ENCODE data around the gene PRKD2.

The PRKD2 gene

GRCh38 chr19:46661735-46662592 is 55.0 kb downstream of the PRKD2 start:
- DNase-seq (ENCODE audit: low read depth in 2 of 2), result peak; percentile 51 to 65

GRCh38 chr19:46661020-46661731 is 55.7 kb downstream of the PRKD2 start, which contains the start of gene DACT3:
Gene DACT3 (minus strand): TSS chr19:46661182. CDS start chr19:46661064, 118 bp downstream.
- DNase-seq (ENCODE audit: low read depth in 2 of 2), result peak; percentile 100

DNA sequence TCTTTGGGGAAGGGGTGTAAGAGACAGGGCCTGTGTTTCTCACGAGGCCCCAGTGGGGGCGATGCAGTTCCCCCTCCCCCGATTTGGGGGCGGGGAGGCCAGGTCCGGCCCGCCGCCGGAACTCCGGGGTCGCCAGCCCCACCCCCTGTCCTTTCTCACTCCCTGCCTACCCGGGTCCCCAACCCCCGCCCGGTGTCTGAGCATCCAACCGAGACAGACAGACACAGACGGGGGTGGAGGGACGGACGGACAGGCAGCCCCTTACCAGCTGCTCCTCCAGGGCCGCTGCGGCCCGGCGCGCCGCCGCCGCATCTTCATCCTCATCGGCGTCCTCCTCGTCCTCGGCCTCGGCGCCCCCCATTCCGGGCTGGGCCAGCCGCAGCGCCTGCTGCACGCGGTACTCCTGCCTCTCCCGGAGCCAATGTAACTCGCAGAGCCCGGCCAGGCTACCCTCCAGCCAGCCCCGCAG is 56.3 kb downstream of the PRKD2 start:
- no peak for DNase-seq (ENCODE audit: low read depth in 2 of 2)

DNA sequence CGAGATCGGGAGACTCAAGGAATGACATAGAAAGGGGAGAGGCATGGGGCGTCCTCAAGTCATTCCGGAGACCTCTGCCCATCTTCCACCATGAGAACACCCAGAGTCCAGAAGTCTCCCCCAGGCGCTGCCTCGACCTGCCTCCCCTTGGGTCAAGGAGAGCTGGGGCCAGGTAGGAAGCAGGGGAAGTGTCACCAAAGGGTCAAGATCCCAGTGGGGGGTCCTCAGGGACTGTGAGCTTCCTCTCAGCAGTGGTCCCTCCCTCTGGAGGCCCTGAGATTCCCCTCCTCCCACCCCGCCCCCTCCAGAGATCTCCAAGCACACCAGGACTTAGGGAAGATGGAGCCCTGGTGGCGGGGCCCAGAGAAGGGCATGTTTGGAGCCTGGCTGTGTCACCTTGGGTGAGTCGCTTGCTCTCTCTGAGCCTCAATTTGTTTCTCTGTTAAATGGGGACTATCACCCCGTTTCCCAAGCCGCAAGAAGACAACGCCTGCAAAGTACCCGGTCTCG is 56.9 kb downstream of the PRKD2 start:
- no peak for DNase-seq (ENCODE audit: low read depth in 2 of 2)

- no peak for DNase-seq (ENCODE audit: low read depth in 2 of 2)
Observed at GRCh38 chr19:46659151-46660007, 57.5 kb downstream of the PRKD2 start.

- no peak for DNase-seq (ENCODE audit: low read depth in 2 of 2)
Observed at GRCh38 chr19:46656541-46656940, 60.4 kb downstream of the PRKD2 start.

- no peak for DNase-seq (ENCODE audit: low read depth in 2 of 2)
Observed at GRCh38 chr19:46654621-46655152, 62.2 kb downstream of the PRKD2 start.

DNA sequence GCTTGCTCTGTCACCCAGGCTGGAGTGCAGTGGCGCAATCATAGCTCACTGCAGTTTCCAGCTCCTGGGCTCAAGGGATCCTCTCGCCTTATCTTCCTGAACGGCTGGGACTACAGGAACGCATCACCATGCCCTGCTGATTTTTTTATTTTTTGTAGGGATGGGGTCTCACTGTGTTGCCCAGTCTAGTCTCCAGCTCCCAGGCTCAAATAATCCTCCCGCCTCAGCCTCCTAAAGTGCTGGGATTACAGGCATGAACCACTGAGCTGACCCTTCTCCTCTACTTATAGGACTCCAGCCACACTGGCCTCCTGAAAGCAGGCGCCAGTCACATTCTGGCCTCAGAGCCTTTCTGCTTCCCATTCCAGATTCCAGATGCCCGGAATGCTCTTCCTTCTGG is 66.5 kb downstream of the PRKD2 start:
- no peak for DNase-seq (ENCODE audit: low read depth in 2 of 2)

GRCh38 chr19:46648961-46649960 is 67.7 kb downstream of the PRKD2 start:
- no peak for DNase-seq (ENCODE audit: low read depth in 2 of 2)

DNA sequence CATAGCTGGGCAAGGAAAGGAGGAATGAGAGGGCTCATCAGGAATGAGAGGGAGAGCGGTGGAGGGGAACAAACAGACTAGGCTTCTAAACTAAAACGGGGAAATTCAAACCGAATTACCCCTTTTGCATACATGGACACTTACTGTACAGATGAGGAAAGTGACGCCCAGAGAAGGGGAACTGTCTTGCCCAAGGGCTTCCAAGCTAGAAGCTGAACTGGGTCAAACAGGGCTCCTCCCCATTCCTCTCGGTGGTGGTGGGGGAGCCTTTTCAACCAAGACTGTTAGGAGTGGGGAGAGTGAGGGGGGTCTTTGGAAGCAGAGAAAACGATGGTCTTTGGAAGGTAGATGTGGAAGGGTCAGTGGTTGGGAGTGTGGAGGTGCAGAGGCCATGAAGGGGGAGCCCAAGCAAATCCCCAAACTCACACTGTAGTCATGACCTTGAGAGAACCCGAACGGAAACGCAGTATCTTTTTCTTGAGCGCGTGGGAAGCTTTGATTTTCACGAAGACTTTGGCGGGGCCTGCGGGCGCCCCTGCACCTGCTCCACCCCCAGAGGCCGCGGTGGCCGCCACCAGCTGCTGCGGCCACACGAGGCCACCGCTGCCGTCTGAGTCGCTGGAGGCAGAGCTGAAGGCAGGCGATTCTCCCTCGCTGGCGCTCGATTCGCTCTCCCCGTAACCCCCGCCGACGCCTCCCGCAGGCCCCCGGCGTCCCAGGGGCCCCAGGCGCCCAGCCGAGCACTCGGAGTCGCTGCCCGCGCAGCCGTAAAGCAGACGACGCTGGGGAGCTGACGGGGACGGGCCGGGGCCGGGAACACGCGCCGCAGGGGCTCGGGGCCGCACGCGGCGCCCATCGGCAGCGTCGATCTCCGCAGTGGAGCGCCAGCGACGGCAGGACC is 68.6 kb downstream of the PRKD2 start:
- DNase-seq (ENCODE audit: low read depth in 2 of 2), result no peak

DNA sequence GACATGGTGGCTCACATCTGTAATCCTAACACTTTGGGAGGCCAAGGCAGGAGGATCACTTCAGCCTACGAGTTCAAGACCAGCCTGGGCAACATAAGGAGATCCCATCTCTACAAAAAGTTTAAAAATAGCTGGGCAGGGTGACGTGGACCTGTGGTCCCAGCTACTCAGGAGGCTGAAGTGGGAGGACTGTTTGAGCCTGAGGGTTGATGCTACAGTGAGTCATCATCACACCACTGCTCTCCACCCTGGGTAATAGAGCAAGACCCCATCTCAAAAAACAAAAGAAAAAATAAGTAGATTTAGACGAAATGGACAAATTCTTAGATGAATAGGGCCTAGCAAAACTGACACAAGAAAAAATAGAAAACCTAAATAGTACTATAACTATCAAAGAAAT is 70.5 kb downstream of the PRKD2 start:
- DNase-seq (ENCODE audit: low read depth in 2 of 2), result no peak

DNA sequence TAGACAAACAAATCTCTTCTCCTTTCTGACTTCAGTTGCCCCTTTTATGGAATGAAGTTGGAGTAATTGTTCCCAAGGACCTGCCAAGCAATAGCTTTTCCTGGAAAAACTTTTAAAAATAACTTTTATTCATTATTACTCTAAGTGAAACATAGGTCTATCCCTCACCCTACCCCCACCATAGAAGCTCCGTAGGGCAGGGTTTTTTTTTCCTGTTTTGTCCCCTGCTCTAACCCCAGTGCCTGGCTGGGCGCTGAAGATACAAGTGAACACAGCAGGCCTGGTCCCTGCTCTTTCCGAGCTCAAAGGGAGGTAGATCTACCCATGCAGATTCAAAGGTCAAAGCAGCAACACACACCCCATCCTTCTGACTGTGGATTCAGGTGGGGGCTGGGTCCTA is 72.2 kb downstream of the PRKD2 start:
- DNase-seq (ENCODE audit: low read depth in 2 of 2), result no peak

- DNase-seq (ENCODE audit: low read depth in 2 of 2), result no peak
Observed at GRCh38 chr19:46640656-46641055, 76.3 kb downstream of the PRKD2 start.

DNA sequence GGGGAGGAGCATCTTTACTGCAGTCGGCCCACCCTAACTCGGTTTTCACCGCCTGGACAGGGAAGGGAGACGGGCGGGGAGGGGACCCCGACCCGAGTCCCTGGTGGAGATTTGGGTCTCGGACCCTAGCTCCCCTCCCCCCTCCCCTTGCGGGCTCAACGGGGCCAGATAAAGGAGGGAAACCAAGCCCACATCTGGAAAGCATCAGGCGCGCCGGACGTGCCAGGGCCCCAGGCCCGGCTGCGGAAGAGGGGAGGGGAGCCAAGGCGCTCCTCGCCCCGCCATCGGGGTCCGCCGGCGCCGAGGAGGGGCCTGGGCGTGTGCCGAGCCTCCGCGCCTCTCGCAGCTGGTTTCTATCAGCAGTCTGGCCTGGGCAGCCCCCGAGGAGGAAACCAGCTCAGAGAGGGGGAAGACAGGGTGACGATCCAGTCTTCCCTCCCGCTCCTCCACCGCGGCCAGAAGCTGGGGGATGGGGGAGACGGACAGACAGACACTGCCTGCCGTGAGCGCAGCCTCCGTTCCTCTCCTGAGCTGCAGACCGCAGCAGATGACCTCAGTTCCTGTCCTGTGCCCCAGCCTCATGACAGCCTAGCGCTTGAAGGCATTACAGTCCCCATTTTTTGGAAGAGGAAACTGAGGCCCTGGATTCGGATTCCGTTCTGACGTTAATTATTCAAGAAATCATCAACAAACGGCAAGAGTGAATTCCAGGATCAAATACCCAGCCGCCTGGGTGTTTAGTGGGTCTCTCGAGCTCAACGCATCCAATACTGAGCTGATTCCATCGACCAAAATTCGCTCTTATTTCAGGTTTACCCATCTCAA is 77.3 kb downstream of the PRKD2 start:
- DNase-seq (ENCODE audit: low read depth in 2 of 2), result no peak

GRCh38 chr19:46637224-46637623 is 79.7 kb downstream of the PRKD2 start:
- no peak for DNase-seq (ENCODE audit: low read depth in 2 of 2)

- DNase-seq (ENCODE audit: low read depth in 2 of 2), result no peak
Observed at GRCh38 chr19:46635920-46636761, 80.8 kb downstream of the PRKD2 start, which contains the start of gene GNG8. Gene GNG8 (minus strand): TSS chr19:46636202. CDS start chr19:46634682, 1,520 bp downstream.

- DNase-seq (ENCODE audit: low read depth in 2 of 2), result no peak
Observed at GRCh38 chr19:46634656-46635218, 82.2 kb downstream of the PRKD2 start.

Data from stimulated activated CD4-positive, alpha-beta T cell treated with anti-CD3 and anti-CD28 coated beads, Interleukin-12 subunit alpha, Interleukin-12 subunit beta, amount 100 ng/mL, for 24 hours (primary cell).